ENCODE data around the gene ADGRB3. TPM values are rescaled to one million over a fixed set of nuclear protein-coding genes. Genes with fewer than 3 reads are reported as not detected.

The ADGRB3 gene
- total and polyA plus RNA-seq, 4 donors = 0.21 to 2.3 (median 0.48) TPM

DNA sequence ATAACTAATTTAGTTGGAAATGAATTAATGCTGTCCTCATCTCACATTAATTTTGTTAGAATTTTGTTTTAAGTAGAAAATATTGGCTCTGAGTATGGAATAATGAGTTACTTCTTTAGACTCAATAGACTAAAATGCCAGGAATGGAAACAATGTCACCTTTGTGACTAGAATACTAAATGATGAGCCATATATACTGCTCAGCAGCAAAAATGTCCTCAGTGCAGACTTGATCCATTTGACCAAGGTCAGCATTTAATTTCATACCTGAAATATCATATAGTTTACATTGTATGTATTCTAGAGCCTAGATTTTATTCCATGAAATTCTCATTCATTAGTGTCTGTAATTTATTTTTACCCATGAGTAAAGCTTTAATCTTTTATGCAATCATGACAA, 217.7 kb downstream of the ADGRB3 start:
- Histone ChIP-seq H3K27ac (ENCODE audit: low read depth in 1 of 2, low read length in 2 of 2) (no peak overlapping the region), H3K36me3 (ENCODE audit: control insufficient read depth in 4 of 4, insufficient read depth in 3 of 4, low read depth in 1 of 4, low read length in 3 of 4) (no peaks in the 10 kb centered on the region), H3K4me1 (ENCODE audit: control insufficient read depth in 4 of 4, insufficient read depth in 4 of 4, low read length in 3 of 4) (peaks cover 0 to 2% (median 0%) of the 10 kb centered on the region in 4 donors), H3K27me3 (ENCODE audit: control insufficient read depth in 4 of 4, insufficient read depth in 4 of 4, low read length in 3 of 4) (no peaks in the 10 kb centered on the region), H3K9ac (ENCODE audit: low read depth in 1 of 2, low read length in 2 of 2) (no peak overlapping the region), H3K9me3 (ENCODE audit: control insufficient read depth in 4 of 4, low read length in 3 of 4) (no peaks in the 10 kb centered on the region), H3K4me3 (ENCODE audit: low read depth in 1 of 3, low read length in 3 of 3) (no peak overlapping the region)
- DNase-seq (ENCODE audit: low spot score) = no peak
- no peak for TF ChIP-seq RXRA (IDR thresholded peaks at IDR 0.05)

DNA sequence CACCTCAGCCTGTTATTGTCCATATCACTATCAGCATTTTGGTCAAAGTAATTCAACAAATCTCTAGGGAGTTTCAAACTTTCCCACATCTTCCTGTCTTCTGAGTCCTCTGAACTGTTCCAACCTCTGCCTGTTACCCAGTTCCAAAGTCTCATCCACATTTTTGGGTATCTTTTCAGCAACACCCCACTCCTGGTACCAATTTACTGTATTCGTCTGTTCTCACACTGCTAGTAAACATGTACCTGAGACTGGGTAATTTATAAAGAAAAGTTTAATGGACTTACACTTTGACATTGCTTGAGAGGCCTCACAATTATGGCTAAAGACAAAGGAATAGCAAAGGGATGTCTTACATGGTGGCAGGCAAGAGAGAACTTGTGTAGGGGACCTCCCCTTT, 224.2 kb downstream of the ADGRB3 start:
- H3K4me3 ChIP-seq (ENCODE audit: low read depth in 1 of 3, low read length in 3 of 3) = peak overlapping the region in 1 of 3 donors; percentile 18
- DNase-seq (ENCODE audit: low spot score) = no peak
- no peak overlapping the region for H3K9ac ChIP-seq (ENCODE audit: low read depth in 1 of 2, low read length in 2 of 2)
- no peak for TF ChIP-seq HNF4G (IDR thresholded peaks at IDR 0.05)
- TF ChIP-seq, protein P1, sequence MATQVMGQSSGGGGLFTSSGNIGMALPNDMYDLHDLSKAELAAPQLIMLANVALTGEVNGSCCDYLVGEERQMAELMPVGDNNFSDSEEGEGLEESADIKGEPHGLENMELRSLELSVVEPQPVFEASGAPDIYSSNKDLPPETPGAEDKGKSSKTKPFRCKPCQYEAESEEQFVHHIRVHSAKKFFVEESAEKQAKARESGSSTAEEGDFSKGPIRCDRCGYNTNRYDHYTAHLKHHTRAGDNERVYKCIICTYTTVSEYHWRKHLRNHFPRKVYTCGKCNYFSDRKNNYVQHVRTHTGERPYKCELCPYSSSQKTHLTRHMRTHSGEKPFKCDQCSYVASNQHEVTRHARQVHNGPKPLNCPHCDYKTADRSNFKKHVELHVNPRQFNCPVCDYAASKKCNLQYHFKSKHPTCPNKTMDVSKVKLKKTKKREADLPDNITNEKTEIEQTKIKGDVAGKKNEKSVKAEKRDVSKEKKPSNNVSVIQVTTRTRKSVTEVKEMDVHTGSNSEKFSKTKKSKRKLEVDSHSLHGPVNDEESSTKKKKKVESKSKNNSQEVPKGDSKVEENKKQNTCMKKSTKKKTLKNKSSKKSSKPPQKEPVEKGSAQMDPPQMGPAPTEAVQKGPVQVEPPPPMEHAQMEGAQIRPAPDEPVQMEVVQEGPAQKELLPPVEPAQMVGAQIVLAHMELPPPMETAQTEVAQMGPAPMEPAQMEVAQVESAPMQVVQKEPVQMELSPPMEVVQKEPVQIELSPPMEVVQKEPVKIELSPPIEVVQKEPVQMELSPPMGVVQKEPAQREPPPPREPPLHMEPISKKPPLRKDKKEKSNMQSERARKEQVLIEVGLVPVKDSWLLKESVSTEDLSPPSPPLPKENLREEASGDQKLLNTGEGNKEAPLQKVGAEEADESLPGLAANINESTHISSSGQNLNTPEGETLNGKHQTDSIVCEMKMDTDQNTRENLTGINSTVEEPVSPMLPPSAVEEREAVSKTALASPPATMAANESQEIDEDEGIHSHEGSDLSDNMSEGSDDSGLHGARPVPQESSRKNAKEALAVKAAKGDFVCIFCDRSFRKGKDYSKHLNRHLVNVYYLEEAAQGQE (IDR thresholded peaks at IDR 0.05) = no peak
- TF ChIP-seq MAX (IDR thresholded peaks at IDR 0.05) = no peak
- TF ChIP-seq YY1 (IDR thresholded peaks at IDR 0.05) = no peak
- no peak for TF ChIP-seq HNF4A (conservative IDR thresholded peaks at IDR 0.05)
- TF ChIP-seq, protein P2, sequence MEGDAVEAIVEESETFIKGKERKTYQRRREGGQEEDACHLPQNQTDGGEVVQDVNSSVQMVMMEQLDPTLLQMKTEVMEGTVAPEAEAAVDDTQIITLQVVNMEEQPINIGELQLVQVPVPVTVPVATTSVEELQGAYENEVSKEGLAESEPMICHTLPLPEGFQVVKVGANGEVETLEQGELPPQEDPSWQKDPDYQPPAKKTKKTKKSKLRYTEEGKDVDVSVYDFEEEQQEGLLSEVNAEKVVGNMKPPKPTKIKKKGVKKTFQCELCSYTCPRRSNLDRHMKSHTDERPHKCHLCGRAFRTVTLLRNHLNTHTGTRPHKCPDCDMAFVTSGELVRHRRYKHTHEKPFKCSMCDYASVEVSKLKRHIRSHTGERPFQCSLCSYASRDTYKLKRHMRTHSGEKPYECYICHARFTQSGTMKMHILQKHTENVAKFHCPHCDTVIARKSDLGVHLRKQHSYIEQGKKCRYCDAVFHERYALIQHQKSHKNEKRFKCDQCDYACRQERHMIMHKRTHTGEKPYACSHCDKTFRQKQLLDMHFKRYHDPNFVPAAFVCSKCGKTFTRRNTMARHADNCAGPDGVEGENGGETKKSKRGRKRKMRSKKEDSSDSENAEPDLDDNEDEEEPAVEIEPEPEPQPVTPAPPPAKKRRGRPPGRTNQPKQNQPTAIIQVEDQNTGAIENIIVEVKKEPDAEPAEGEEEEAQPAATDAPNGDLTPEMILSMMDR (IDR thresholded peaks at IDR 0.05; ENCODE audit: low read depth, low read length, missing input control) = no peak
- no peak for TF ChIP-seq RXRA (IDR thresholded peaks at IDR 0.05)
- no peak for TF ChIP-seq ZBTB33 (IDR thresholded peaks at IDR 0.05)
- no peak for TF ChIP-seq RAD21 (IDR thresholded peaks at IDR 0.05)
- no peak for TF ChIP-seq NR2F2 (IDR thresholded peaks at IDR 0.05)
- no peak for TF ChIP-seq FOXA1 (IDR thresholded peaks at IDR 0.05)
- no peak for TF ChIP-seq ATF3 (IDR thresholded peaks at IDR 0.05)
- TF ChIP-seq FOXA2 (IDR thresholded peaks at IDR 0.05) = no peak
- no peak for TF ChIP-seq TAF1 (conservative IDR thresholded peaks at IDR 0.05)
- TF ChIP-seq EGR1 (IDR thresholded peaks at IDR 0.05; ENCODE audit: low read depth in 2 of 2) = no peak
- no peak for TF ChIP-seq SP1 (IDR thresholded peaks at IDR 0.05)
- no peak for TF ChIP-seq JUND (IDR thresholded peaks at IDR 0.05)
- 65% methylated on average over 1 of the region's 1 CpG for WGBS
- H3K36me3 ChIP-seq (ENCODE audit: control insufficient read depth in 4 of 4, insufficient read depth in 3 of 4, low read depth in 1 of 4, low read length in 3 of 4) = no peaks in the 10 kb centered on the region
- no peak overlapping the region for H3K27ac ChIP-seq (ENCODE audit: low read depth in 1 of 2, low read length in 2 of 2)
- peaks cover 1 to 7% (median 4%) of the 10 kb centered on the region in 4 donors for H3K9me3 ChIP-seq (ENCODE audit: control insufficient read depth in 4 of 4, low read length in 3 of 4)
- H3K4me1 ChIP-seq (ENCODE audit: control insufficient read depth in 4 of 4, insufficient read depth in 4 of 4, low read length in 3 of 4) = peaks cover 0 to 2% (median 0%) of the 10 kb centered on the region in 4 donors
- H3K27me3 ChIP-seq (ENCODE audit: control insufficient read depth in 4 of 4, insufficient read depth in 4 of 4, low read length in 3 of 4) = no peaks in the 10 kb centered on the region
